GM19455 (cell line): ENCODE measurements around the gene FBXL19.

Experiments
- ATAC-seq: cut with Tn5 transposase; IDR thresholded peaks from one replicate; pipeline ENCODE4 v1.9.1; 2021; ENCODE audit not compliant: unreplicated experiment

Gene FBXL19

DNA sequence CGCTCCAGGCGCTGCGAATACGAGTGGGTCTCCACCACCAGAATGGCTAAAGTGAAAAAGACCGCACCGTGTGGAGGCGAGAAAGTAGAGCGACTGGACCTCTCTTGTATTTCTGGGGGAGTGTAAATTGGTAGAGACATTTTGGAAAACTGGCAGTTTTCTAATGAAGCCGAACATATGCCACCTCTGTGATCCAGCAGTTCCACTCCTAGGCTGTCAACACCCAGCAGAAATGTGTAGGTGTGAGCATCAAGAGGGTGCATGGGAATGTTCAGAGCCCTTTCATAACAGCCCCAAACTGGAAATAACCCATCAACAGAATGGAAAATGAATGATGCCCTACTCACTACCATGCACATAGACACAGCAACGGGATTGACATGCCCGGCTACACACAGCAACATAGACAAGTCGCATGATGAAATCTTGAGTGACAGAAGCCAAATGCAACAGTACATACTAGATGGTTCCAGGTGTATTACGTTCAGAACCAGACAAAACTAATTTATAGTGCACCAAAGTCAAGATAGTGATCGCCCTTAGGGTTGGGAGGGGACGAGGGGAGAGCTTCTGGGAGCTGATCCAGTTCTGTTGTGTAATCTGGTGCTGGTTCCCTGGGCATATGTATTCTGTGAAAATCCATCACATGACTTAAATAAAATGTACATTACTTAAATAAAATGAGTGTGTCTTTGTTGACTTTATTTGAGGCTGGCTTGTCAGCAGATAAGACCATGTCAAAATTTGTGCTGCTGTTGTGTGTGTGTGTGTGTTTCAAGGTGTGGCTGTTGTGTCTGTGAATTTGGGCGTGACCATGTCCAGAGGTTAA is 28.6 kb upstream of the FBXL19 start:
- ATAC-seq, result no peak

DNA sequence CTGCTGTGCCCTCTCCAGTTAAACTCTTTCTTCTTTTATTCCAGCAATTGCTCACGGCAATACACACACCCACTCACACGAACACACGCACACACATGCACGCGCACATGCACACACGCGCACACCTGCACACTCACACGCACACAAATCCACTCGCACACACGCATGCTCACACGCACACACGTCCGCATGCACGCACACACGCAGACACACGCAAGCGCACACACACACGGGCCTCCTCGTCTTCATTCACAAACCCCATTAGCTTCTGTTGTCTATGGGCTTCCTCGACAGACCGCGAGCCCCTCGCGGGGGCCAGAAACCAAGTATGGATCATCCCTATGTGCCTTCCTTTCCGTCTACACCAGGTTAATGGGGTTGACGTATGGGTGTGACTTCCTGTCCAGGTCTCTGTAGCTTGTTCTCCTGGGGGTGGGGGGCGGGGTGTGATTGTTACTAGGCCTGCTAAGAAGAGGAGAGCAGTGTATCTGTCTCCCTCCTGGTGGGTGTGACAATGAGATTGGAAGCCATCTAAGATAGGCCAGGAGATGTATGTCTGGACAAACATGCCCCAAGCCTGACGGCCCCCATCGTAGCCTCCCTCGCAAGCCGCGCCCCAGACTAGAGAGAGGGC is 27.6 kb upstream of the FBXL19 start:
- ATAC-seq, result no peak

DNA sequence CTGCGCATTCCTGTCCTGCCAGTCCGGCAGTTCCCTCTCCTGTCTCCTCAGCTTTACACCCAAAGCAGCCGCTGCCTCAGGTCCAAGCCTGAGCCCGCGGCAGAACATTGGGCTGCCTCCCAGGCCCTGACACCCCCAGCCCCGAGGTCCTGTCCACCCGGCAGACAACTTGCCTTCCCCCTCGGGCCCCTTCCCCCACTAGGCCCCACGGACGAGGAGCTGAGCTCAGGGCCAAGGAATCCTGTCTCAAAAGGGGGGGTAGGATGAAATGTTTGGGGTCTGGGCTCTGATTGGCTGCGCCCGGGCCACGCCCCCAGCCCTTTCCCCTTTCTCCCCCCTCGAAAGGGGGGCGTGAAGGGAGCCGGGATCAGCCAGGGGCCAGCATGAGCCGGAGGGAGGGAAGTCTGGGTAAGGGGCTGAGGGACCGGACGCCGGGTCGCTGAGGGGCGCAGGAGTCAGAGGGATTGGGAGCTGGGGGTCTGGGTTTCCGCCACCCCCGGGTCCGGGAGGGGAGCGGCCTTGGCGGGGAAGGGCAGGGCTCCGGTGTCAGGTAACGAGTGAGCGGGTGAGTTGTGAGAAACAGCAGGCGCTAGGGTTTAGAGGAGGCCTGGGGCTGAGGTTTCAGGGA is 27.0 kb upstream of the FBXL19 start, which contains the start of gene CTF1:
TSS of gene CTF1 (plus strand) at position 354 of the 628 bp plus-strand sequence. CDS start at position 384, 30 bp downstream.
- ATAC-seq, result no peak

DNA sequence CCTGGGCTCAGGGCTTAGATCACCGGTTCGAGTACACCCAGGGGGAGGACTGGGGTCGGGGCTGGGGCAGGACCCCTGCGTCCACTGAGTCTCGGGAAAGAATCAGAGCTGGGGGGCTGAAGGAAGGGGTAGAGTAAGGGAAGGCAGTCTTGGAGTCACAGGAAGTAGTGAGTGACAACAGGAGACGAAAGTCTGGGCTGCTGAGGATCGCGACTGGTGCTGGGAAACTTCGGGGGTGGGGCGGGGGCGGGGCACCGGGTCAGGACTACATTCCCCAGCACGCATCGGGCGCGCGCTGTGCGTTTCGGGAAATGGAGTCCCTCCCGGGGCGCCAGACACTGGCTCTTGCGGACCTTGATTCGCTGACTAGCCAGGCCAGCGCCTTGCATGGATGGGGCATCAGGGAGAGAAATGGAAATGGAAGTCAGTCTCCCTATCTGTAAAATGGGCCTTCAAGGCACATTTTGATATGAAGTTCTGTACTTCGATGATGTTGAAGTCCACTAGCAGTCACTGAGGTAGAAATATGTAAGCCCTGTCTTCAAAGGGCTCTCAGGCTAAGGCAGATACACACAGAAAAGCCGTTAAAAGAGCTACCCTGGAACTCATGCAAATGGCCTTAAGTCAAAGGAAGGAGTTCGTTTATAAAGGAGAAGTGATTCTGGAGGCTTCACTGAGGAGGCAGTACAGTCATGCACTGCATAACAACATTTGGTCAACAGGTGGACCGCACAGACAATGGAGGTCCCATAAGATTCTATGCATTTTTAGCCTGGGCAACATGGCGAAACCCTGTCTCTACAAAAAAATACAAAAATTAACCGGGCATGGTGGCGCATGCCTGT is 26.3 kb upstream of the FBXL19 start:
- no peak for ATAC-seq

DNA sequence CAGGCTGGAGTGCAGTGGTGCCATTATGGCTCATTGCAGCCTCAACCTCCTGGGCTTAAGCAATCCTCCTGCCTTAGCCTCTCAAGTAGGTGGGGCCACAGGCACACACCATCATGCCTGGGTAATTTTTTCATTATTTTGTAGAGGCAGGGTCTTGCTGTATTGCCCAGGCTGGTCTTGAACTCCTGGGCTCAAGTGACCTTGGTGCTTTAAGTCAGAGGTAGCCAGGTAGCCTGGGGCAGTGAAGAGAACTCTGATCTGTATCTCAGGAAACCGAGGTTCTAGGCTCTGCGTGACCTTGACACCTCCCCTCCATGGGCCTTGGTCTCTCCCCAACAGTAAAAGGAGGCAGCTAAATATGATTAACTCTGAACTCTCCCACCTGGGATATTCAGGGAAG is 23.6 kb upstream of the FBXL19 start:
- no peak for ATAC-seq

DNA sequence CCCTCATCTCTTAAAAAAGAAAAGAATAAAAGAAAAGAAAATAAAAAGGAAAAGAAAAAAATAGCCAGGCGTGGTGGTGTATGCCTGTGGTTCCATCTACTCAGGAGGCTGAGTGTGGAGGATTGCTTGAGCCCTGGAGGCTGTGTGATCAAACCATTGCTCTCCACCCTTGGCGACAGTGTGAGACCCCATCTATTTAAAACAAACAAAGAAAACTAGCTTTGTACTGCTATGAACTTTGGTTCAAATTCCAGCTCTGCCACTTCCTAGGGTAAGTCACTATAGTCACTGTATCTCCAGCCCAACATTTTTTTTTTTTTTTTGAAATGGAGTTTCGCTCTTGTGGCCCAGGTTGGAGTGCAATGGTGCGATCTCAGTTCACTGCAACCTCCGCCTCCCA is 22.8 kb upstream of the FBXL19 start:
- no peak for ATAC-seq

DNA sequence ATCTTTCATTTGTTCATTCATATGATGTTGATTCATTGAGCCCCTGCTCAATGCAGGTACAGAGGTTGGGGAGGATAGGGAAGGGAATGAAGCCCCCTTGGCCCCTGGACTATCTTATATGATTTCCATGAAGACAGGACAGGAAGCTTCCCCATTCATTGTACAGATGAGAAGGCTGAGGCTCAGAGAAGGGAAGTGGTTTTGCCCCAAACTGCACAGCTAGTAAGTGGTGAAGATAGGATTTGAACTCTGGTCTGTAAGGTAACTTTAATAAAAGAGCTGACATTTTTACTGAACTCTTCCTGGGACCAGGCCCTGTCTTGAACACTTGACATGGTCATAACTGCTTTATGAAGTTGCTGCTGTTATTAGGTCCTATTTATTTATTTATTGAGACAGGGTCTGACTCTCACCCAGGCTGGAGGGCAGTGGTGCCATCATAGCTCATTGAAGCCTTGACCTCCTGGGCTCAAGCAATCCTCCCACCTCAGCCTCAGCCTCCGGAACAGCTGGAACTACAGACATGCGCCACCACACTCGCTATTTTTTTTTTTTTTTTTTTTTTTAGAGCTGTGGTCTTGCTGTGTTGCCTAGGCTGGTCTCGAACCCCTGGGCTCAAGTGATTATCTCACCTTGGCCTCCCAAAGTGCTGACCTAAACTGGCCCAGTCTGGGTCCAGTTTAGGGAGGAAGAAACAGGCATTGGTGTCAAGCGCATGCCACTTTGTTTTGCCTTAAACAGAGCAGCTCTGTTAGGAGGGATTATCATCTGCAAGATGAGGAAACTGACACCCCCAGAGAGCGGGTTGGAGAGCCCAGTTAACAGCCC is 22.0 kb upstream of the FBXL19 start:
- ATAC-seq, result no peak

DNA sequence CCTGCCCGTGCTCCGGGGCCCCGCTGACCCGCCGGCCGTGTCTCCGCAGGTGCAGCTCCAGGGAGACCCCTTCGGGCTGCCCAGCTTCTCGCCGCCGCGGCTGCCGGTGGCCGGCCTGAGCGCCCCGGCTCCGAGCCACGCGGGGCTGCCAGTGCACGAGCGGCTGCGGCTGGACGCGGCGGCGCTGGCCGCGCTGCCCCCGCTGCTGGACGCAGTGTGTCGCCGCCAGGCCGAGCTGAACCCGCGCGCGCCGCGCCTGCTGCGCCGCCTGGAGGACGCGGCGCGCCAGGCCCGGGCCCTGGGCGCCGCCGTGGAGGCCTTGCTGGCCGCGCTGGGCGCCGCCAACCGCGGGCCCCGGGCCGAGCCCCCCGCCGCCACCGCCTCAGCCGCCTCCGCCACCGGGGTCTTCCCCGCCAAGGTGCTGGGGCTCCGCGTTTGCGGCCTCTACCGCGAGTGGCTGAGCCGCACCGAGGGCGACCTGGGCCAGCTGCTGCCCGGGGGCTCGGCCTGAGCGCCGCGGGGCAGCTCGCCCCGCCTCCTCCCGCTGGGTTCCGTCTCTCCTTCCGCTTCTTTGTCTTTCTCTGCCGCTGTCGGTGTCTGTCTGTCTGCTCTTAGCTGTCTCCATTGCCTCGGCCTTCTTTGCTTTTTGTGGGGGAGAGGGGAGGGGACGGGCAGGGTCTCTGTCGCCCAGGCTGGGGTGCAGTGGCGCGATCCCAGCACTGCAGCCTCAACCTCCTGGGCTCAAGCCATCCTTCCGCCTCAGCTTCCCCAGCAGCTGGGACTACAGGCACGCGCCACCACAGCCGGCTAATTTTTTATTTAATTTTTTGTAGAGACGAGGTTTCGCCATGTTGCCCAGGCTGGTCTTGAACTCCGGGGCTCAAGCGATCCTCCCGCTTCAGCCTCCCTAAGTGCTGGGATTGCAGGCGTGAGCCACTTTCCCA is 21.1 kb upstream of the FBXL19 start:
- no peak for ATAC-seq

DNA sequence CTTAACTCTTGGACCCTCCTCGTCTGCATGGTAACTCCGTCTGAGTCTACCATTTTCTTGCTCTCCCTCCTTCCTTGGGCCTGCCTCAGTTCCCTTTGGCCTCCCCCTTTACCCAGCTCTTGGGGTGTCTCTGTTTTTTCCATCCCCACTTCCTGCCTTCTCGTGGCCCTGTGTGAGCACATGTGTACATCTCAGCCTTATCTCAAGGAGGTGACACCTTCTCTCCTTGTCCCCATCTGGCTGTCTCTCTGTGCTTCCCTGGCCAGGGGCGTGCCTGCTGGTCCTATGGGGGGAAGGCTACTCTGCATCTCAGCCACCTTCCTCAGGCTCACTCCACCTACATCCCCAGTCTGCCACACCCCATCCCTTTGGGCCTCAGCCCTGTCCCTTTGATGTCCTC is 20.4 kb upstream of the FBXL19 start:
- no peak for ATAC-seq

DNA sequence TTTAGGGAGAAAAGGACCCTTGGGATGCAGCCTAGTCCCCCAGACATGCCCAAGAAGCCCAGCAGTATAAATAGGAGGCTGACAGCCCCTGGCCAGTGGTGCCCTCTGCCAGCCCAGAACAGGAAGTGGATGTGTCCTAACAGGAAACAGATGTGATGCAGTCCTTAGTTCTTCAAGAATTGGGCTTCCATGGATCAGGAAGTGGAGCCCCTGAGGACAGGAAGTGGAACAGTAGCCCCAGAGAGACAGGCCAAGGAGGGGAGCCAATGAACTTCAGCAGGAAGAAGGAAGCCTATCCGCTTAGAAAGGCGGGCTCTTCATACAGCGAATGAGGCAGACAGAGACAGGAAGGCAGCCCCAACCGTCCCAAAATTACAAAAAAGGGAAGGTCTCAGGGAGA is 19.8 kb upstream of the FBXL19 start:
- ATAC-seq, result no peak

DNA sequence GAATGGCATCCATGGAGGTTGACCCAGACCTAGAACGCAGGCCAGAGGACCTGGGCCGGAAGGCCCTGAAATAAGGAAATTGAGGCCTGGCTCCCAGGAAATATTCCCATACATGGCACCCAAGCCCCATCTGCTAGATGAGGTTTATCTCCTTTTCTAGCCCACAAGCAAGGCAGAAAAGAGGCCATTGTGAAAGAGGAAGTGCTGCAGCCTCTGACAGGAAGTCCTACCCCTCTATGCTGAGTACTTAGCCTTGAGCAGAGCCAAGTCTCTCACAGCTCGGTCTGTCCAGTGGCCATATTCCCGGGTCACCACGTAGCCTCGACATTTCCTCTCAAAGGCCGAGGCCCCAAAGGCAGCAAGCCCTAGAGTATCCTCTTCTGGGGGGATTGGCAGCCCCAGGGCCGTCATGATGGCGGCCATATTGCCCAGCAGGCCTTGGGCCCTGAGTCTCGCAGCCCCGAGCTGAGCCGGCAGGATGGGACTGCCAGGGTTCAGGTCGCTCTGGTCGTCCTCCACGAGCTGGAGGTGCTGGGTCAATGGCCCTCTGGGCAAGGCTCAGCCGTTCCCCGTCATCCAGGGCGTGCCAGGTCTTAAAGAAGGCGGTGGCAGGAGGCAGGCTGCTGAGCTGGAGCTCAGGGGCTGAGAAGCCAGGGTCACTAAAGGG is 19.1 kb upstream of the FBXL19 start:
- no peak for ATAC-seq

DNA sequence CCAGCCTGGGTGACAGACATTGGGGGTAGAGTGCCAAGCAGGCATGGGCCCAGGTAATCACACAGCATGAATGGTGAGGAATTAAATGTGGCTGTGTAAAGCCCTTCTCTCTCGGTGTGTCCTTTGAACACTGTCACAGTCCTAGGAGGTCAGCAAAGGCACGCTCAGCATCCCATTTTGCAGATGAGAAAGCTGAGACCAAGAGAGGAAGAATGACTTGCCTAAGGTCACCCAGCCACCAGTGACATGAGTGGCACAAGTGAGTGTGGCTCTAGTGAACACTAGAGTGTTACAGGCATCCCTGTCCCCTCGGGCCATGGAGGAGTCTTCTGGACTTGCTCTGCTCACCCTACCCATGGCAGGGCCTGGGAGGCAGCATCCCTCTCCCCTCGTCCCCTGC is 16.3 kb upstream of the FBXL19 start:
- no peak for ATAC-seq

DNA sequence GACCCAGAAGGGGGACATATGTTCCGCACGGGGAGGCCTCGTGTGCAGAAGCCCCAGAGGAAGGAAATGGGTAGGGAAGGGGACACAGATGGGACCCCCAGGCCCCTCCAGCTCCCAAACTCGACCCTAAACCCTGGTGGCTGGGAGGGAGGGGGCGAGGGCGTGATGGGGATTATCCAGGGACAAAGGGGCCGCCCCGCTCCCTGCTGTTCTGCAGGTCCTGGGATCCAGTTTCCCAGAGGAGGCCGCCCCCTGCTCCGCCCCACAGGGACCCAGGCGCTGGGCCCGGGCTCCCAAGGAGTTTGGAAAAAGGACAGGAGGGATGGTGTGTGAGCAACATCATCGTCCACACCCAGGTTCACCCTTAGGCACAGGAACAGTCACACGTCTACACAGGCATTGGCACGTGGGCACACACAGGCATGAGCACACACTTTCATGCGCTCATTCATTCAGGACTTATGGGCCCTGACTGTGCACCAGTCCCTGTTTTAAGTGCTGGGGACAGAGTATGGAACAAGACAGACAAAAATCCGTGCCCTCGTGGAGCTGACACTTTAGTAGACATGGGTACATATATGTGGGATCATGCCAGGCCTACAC is 12.8 kb upstream of the FBXL19 start:
- ATAC-seq, result no peak

DNA sequence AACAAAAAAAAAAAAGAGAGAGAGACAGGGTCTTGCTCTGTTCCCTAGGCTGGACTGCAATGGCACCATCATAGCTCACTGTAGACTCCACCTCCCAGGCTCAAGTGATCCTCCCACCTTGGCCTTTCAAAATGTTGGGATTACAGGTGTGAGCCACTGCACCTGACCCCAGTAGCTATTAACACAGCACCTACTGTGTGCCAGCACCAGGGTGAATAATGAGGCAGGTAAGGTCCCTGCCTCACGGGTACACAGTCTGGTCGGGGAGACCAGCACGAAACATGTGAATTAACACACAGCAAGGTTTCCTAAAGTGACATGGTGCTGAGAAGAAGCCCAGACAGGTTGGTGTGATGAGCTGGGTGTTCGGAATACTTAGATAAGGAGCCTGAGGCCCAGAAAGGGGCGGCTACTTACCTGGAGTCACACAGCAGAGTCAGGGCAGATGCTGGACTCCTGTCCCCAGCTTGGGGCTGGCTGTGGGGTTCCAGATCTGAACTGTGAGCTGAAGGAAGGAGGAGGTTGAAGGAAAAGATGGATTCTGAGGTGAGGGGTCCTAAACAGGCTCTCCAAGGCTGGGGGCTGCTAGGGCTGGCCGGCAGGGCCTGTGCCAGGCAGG is 10.5 kb upstream of the FBXL19 start:
- no peak for ATAC-seq

DNA sequence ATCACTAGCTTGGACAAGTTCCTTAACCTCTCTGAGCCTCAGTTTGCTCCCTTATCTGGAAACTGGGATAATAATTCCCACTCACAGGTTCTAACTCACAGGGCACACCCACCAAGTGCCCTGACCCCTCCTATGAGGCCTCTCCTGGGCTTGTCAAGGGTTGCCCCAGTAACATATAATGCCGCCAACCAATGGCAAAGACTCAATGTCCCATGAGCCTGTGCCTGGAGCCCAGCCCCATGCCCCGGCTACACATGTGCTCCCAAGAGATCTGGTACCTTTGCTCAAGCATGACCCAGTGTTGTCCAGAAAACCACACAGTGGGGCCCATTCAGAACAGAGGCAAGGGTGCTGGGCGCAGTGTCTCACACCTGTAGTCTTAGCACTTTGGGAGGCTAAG is 8.5 kb upstream of the FBXL19 start:
- ATAC-seq, result no peak

DNA sequence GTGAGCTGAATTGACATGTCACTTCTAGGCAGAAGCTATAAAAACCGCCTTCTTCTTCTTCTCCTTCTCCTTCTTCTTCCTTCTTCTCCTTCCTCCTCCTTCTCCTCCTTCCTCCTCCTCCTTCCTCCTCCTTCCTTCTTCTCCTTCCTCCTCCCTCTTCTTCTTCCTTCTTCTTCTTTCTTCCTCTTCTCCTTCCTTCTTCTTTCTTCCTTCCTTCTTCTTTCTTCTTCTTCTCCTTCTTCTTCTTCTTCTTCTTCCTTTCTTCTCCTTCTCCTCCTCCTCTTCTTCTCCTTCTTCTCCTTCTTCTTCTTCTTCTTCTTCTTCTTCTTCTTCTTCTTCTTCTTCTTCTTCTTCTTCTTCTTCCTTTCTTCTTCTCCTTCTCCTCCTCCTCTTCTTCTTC is 4.8 kb upstream of the FBXL19 start:
- ATAC-seq, result no peak

DNA sequence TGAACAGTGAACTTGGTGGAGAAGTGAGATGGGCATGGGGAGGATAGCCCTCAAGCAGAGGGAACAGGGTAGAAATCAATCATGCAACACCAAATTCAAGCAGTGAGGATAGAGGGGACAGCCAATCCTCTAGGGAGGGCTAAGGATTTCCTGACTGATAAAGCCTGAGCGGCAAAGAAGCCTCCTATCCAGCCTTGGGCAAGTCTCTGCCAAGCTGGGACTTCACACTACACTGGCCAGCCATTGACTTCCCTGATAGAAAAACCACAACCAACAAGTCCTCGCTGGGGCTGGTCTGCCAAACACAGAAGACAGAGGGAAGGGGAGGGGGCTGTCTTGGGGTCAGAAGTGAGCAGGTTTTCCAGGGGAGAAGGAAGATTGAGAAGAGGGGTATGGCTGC is 2.5 kb upstream of the FBXL19 start:
- ATAC-seq, result no peak

DNA sequence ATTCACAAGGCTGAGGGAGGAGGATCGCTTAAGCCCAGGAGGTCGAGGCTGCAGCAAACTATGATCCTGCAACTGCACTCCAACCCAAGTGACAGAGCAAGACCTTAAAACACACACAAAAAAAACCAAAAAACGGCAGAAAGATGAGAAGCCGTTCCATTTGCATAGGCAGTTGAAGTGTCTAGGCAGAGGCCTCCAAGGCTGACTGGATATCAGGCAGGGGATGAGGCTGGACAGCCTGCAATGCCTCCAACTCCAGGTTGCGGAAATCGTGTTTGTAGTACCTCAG is 2.0 kb upstream of the FBXL19 start:
- no peak for ATAC-seq
